Measurements from ENCODE around the gene CIB4.

CIB4 gene

DNA sequence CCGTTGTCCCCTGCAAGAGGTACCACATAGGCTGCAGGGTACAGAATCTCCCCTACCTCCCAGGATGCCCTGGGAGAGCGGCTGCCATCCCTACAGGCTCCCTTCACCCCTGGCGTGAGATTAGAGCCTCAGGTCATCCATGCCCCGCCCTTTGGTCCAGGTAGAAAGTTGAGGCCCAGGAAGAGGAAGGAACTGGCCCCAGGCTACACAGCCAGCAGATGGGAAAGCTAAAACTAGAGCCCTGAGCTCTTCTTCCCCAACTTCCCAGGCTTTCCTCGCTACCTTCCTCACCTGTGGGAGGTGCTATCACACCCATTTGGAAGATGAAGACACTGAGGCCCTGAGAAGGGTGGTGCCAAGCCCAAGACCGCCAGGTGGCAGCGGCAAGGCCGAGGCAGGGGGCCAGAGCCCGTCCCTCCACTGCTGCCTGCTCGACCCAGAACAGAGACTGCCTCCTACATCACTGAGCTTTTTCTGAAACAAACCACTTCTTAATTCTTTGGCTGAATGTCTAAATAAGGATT, 25.8 kb downstream of the CIB4 start:
- intact Hi-C loops (cut with DNase I; ENCODE audit: low total_unique reads), result no loop called here
- peaks cover 0 to 42% (median 36%) of the 10 kb centered on the region in 4 donors for H3K4me1 ChIP-seq
- H3K4me3 ChIP-seq, result no peak overlapping the region
- no peaks in the 10 kb centered on the region for H3K9me3 ChIP-seq
- DNase-seq, result peak in 1 of 2 donors; percentile 59
- TF ChIP-seq, protein P1, sequence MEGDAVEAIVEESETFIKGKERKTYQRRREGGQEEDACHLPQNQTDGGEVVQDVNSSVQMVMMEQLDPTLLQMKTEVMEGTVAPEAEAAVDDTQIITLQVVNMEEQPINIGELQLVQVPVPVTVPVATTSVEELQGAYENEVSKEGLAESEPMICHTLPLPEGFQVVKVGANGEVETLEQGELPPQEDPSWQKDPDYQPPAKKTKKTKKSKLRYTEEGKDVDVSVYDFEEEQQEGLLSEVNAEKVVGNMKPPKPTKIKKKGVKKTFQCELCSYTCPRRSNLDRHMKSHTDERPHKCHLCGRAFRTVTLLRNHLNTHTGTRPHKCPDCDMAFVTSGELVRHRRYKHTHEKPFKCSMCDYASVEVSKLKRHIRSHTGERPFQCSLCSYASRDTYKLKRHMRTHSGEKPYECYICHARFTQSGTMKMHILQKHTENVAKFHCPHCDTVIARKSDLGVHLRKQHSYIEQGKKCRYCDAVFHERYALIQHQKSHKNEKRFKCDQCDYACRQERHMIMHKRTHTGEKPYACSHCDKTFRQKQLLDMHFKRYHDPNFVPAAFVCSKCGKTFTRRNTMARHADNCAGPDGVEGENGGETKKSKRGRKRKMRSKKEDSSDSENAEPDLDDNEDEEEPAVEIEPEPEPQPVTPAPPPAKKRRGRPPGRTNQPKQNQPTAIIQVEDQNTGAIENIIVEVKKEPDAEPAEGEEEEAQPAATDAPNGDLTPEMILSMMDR (IDR thresholded peaks at IDR 0.05), result no peak
- no peak overlapping the region for H3K27ac ChIP-seq
- peaks cover 0 to 7% of the 10 kb centered on the region in 2 donors for H3K27me3 ChIP-seq
- no peaks in the 10 kb centered on the region for H3K36me3 ChIP-seq

DNA sequence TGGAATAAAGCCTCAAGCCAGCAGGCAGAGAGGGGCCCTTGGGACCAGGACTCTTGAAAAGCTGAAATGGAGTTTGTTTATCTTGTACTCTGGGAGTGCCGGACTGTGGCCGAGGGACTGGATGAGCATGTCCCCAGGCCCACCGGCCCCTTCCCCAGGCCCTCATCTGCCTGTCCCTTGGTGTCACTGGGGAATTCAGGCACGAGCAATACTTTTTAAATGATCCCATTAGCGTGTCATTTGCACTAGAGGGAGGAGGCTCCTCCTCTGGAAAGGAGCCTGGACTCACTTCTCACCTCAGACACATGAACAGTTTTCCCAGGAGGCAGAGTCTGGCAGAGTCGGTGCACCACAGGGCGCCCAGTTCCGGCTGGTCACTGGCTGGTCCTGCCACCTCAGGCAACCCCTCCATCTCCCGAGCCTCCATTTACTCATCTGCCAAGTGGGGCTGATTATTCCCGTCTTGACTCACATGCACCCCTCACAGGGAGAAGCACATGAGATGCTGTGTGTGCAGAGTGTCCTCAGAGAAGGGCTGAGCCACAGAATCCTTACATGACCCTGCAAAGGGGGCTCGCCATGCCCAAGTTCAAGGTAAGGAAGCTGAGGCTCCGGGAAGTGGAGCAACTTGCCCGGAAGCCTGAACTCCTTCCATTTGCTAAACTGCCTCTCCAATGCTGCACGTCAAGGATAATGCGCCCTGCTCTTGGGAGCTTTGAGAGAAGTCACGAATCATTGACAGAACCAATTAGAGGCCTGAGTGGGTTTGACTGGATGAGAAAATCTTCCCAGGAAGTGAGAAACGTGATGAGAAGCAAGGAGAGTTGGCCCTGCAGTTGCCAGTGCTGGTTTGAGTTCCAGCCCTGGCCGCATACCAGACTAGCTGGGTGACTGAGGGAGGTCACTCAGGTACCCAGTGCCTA, 26.7 kb downstream of the CIB4 start:
- peak overlapping the region; percentile 36 to 70 for H3K27ac ChIP-seq
- intact Hi-C loops (cut with DNase I; ENCODE audit: low total_unique reads), result no loop called here
- peak in 1 of 2 donors; percentile 77 for DNase-seq
- TF ChIP-seq, protein P1 (IDR thresholded peaks at IDR 0.05), result no peak
- peaks cover 0 to 7% of the 10 kb centered on the region in 2 donors for H3K27me3 ChIP-seq
- no peak overlapping the region for H3K4me3 ChIP-seq
- no peaks in the 10 kb centered on the region for H3K9me3 ChIP-seq
- H3K36me3 ChIP-seq, result no peaks in the 10 kb centered on the region
- H3K4me1 ChIP-seq, result peaks cover 0 to 42% (median 36%) of the 10 kb centered on the region in 4 donors

DNA sequence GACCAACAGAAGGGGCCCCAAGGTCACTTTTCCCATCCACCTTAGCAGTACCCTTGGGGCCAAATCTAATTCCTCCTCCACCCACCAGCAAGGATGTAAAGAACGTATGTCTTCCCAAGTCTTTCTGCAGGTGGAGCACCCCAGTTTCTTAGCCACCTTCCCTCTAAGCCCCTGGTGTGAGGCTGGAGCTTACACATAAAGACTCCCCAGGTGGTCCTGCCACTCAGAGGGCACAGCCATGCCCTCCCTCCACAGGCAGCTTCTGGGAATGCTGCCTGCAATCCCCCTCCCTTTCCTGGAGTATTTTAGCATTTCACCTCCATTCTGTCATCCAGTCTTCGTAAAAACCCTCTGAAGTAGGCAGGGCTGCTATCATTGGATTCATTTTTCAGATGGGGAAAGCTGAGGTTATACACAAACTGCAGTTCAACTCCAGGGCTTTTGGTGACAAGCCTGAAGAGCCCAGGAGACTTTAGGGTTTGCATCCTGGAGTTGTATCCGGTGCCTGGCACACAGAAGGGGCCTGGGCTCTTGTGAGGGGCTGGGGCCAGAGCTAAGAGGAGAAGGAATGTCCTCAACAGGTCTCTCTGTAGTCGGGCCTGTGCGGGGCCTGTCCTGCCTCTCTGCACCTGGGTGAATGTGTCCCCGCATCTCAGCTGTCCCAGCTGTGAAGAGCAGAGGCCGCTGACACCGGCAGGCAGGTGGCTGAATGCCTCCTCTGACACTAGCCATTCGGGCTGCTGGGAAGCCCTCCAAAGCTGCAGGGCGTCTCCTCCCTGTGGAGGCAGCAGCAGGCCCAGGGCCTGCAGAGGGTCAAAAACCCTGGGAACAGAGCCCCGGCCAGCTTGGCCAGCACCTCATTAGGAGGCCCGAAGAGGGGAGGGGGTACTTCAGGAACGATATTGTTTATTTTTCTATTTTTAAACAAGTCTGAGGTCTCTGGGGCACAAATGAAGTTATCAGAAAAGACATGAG, 27.6 kb downstream of the CIB4 start:
- H3K4me1 ChIP-seq, result peaks cover 0 to 43% (median 36%) of the 10 kb centered on the region in 4 donors
- no peaks in the 10 kb centered on the region for H3K36me3 ChIP-seq
- peaks cover 0 to 7% of the 10 kb centered on the region in 2 donors for H3K27me3 ChIP-seq
- intact Hi-C loops (cut with DNase I; ENCODE audit: low total_unique reads), result no loop called here
- no peaks in the 10 kb centered on the region for H3K9me3 ChIP-seq
- H3K4me3 ChIP-seq, result no peak overlapping the region
- peak overlapping the region; percentile 36 to 70 for H3K27ac ChIP-seq
- TF ChIP-seq, protein P1 (IDR thresholded peaks at IDR 0.05), result no peak
- no peak for DNase-seq

DNA sequence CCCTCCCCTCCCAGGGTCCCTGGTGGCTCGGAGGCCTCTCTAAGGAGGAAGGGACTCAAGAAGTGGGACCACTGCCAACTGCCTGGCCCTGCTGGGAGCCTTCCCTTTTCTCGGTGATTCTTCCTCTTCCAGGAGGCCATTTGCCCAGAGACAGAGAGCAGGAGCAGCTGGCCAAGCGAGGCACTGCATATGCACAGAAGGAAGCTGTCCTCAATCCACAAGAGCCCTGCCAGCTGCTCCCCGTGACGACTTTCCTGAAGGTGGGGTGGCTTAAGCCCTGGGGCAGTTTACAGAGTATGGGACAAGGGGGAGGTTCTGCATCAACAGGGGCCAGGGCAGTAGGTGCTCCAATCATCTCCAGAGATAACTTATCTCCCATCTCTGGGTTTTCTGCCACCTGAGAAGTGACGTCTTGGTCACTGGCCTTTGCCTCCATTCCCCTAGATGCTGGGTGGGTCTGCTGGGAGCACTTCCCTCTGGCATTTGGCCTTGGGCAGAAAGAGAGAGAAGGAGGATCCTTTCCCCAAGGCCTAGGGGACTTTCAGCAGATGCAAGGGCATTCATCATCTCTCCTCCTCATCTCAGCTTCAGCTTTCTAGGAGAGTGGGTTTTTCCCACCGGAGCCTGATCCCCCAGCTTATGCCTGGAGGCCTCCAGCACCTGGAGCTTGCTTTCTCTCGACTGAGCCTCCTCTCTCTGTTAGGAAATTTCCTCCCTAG, 28.5 kb downstream of the CIB4 start:
- H3K9me3 ChIP-seq, result no peaks in the 10 kb centered on the region
- intact Hi-C loops (cut with DNase I; ENCODE audit: low total_unique reads), result no loop called here
- peak overlapping the region in 1 of 2 donors; percentile 70 for H3K27ac ChIP-seq
- DNase-seq, result peak; percentile 66 to 79
- H3K4me3 ChIP-seq, result no peak overlapping the region
- TF ChIP-seq, protein P1 (IDR thresholded peaks at IDR 0.05), result no peak
- no peaks in the 10 kb centered on the region for H3K36me3 ChIP-seq
- peaks cover 0 to 6% of the 10 kb centered on the region in 2 donors for H3K27me3 ChIP-seq
- H3K4me1 ChIP-seq, result peaks cover 0 to 51% (median 36%) of the 10 kb centered on the region in 4 donors

DNA sequence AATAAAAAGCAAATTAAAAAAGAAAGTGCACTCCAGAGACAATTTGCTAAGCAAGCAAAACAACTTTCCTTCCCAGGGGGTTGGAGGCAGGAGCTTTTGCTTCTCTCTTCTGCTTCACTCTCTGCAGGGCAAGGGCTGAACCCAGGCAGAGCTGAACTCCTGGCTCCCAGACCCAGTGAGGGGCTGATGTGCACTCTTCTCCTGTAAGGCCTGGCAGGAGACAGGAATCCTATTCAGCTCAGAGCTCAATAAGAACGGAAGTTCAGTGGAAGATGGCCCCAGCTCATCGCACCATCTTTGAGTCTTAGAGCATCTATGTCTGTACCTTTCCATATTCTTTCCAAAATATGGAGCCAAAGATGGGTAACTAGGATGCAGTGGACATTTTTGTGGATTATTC, 29.1 kb downstream of the CIB4 start:
- no peaks in the 10 kb centered on the region for H3K27me3 ChIP-seq
- H3K9me3 ChIP-seq, result no peaks in the 10 kb centered on the region
- intact Hi-C loops (cut with DNase I; ENCODE audit: low total_unique reads), result no loop called here
- DNase-seq, result peak in 1 of 2 donors; percentile 37
- H3K27ac ChIP-seq, result no peak overlapping the region
- H3K4me3 ChIP-seq, result no peak overlapping the region
- TF ChIP-seq, protein P1 (IDR thresholded peaks at IDR 0.05), result no peak
- H3K4me1 ChIP-seq, result peaks cover 0 to 54% (median 36%) of the 10 kb centered on the region in 4 donors
- no peaks in the 10 kb centered on the region for H3K36me3 ChIP-seq

All from tibial artery (tissue), 4 donors.